WTC11 (cell line): Measurements from ENCODE around the gene PPFIBP2. TPM values are rescaled to one million over a fixed set of nuclear protein-coding genes. Genes with fewer than 3 reads are reported as not detected.

Experiments used
- ATAC-seq: fragments of 200-7000 bp; cut with Tn5 transposase; 2 replicates; pipeline ENCODE4 v1.10.0; 2021; ENCODE audit warnings: mild to moderate bottlenecking, moderate library complexity
- CTCF ChIA-PET: fragments of 300-600 bp; sonication (Branson Sonifier 250); formaldehyde crosslinking; loops from one replicate; lab custom pipeline; 2021; ENCODE audit warnings: antibody characterized with exemption; lab: Charles Lee
- POLR2A ChIA-PET: fragments of 350-600 bp; sonication (Branson Sonifier 250); formaldehyde crosslinking; loops from one replicate; lab custom pipeline; 2021; ENCODE audit warnings: antibody characterized with exemption; lab: Charles Lee
- DNase-seq: peaks from one replicate; pipeline ENCODE4 v3.0.0; 2021; ENCODE audit warnings: low spot score
- H3K27ac Mint-ChIP-seq: 2 replicates; pipeline ENCODE4 v1.8.0; 2021; ENCODE audit warnings: mixed read lengths
- H3K27me3 Mint-ChIP-seq: 2 replicates; pipeline ENCODE4 v1.8.0; 2021; ENCODE audit warnings: low read depth, mild to moderate bottlenecking, moderate library complexity, mixed read lengths
- H3K36me3 Mint-ChIP-seq: 2 replicates; pipeline ENCODE4 v1.8.0; 2021; ENCODE audit warnings: mixed read lengths
- H3K4me1 Mint-ChIP-seq: 2 replicates; pipeline ENCODE4 v1.8.0; 2022; ENCODE audit warnings: mixed read lengths
- H3K4me3 Mint-ChIP-seq: 2 replicates; pipeline ENCODE4 v1.8.0; 2021; ENCODE audit warnings: mild to moderate bottlenecking, moderate library complexity, mixed read lengths
- H3K9me3 Mint-ChIP-seq: 2 replicates; pipeline ENCODE4 v1.8.0; 2021; ENCODE audit warnings: mixed read lengths
- ATF1 ChIP-seq: sonication (generic); formaldehyde crosslinking; IDR thresholded peaks from 2 replicates; pipeline ENCODE4 v1.8.1; 2023; ENCODE audit warnings: mild to moderate bottlenecking, moderate library complexity, missing genetic modification reagents
- E2F5 ChIP-seq: sonication (generic); formaldehyde crosslinking; IDR thresholded peaks from 2 replicates; pipeline ENCODE4 v1.8.1; 2022; ENCODE audit warnings: mild to moderate bottlenecking, moderate library complexity, missing genetic modification reagents
- ERG ChIP-seq: fragments of 250-450 bp; sonication (Bioruptor Pico); IDR thresholded peaks from 2 replicates; pipeline ENCODE4 v1.8.0; 2021; ENCODE audit warnings: mild to moderate bottlenecking
- FOXK1 ChIP-seq: sonication (generic); formaldehyde crosslinking; IDR thresholded peaks from 2 replicates; pipeline ENCODE4 v1.8.0; 2022; ENCODE audit warnings: mild to moderate bottlenecking, moderate library complexity, missing genetic modification reagents
- GRHL2 ChIP-seq: fragments of 250-450 bp; sonication (Bioruptor Pico); IDR thresholded peaks from 2 replicates; pipeline ENCODE4 v1.8.0; 2022; ENCODE audit warnings: mild to moderate bottlenecking, moderate library complexity; ENCODE audit not compliant: insufficient replicate concordance, severe bottlenecking
- IRF1 ChIP-seq: sonication (generic); formaldehyde crosslinking; IDR thresholded peaks from 2 replicates; pipeline ENCODE4 v1.8.0; 2023; ENCODE audit warnings: missing genetic modification reagents
- JAZF1 ChIP-seq: fragments of 250-450 bp; sonication (Bioruptor Pico); IDR thresholded peaks from 2 replicates; pipeline ENCODE4 v1.9.0; 2021; ENCODE audit warnings: moderate library complexity, mild to moderate bottlenecking, inconsistent platforms
- NFYB ChIP-seq: sonication (generic); formaldehyde crosslinking; conservative IDR thresholded peaks from 2 replicates; pipeline ENCODE4 v1.8.0; 2022; ENCODE audit warnings: low read depth, missing genetic modification reagents
- SMAD3 ChIP-seq: sonication (generic); formaldehyde crosslinking; IDR thresholded peaks from 2 replicates; pipeline ENCODE4 v1.8.0; 2022; ENCODE audit warnings: missing genetic modification reagents, mild to moderate bottlenecking, borderline replicate concordance
- TEAD1 ChIP-seq: sonication (generic); formaldehyde crosslinking; IDR thresholded peaks from 2 replicates; pipeline ENCODE4 v1.8.0; 2022; ENCODE audit warnings: mild to moderate bottlenecking, missing genetic modification reagents
- TEAD4 ChIP-seq: sonication (generic); formaldehyde crosslinking; IDR thresholded peaks from 2 replicates; pipeline ENCODE4 v1.8.0; 2022; ENCODE audit warnings: mild to moderate bottlenecking, missing genetic modification reagents
- ZNF263 ChIP-seq: sonication (generic); formaldehyde crosslinking; IDR thresholded peaks from 2 replicates; pipeline ENCODE4 v1.8.1; 2022; ENCODE audit warnings: low read depth, mild to moderate bottlenecking, moderate library complexity, missing genetic modification reagents
- ZNF532 ChIP-seq: fragments of 250-450 bp; sonication (Bioruptor Pico); IDR thresholded peaks from 2 replicates; pipeline ENCODE4 v1.9.0; 2021; ENCODE audit warnings: mild to moderate bottlenecking, borderline replicate concordance
- total RNA-seq: library from RNA; stranded (reverse); gene quantifications from 3 replicates; pipeline ENCODE4 v1.2.3, GENCODE V29; 2021
- TF ChIP-seq, protein P1 (sequence below): sonication (generic); formaldehyde crosslinking; IDR thresholded peaks from 2 replicates; pipeline ENCODE4 v1.8.1; 2022; ENCODE audit warnings: low read depth, mild to moderate bottlenecking, moderate library complexity, missing genetic modification reagents, borderline replicate concordance
- TF ChIP-seq, protein P2 (sequence below): sonication (generic); formaldehyde crosslinking; IDR thresholded peaks from 2 replicates; pipeline ENCODE4 v1.8.1; 2023; ENCODE audit warnings: mild to moderate bottlenecking, moderate library complexity, missing genetic modification reagents
- TF ChIP-seq, protein P3 (sequence below): sonication (generic); formaldehyde crosslinking; IDR thresholded peaks from 2 replicates; pipeline ENCODE4 v1.8.1; 2022; ENCODE audit warnings: low read depth, missing genetic modification reagents, borderline replicate concordance
- TF ChIP-seq, protein P4 (sequence below): sonication (generic); formaldehyde crosslinking; IDR thresholded peaks from 2 replicates; pipeline ENCODE4 v1.8.1; 2023; ENCODE audit warnings: mild to moderate bottlenecking, missing genetic modification reagents, moderate library complexity

The PPFIBP2 gene
- total RNA-seq, 1 experiment from 2014 or later: 21.4 TPM

GRCh38 chr11:7573193-7573557 lies 59.4 kb downstream of the PPFIBP2 start:
- TF ChIP-seq GRHL2 (CRISPR knock-in tag) (no peak), JAZF1 (no peak), ZNF263 (no peak), ATF1 (CRISPR knock-in tag) (no peak), ERG (CRISPR knock-in tag) (no peak), IRF1 (no peak), E2F5 (no peak), NFYB (CRISPR knock-in tag) (no peak), FOXK1 (CRISPR knock-in tag) (no peak), SMAD3 (CRISPR knock-in tag) (no peak), TEAD4 (CRISPR knock-in tag) (no peak)
- TF ChIP-seq, protein P1, sequence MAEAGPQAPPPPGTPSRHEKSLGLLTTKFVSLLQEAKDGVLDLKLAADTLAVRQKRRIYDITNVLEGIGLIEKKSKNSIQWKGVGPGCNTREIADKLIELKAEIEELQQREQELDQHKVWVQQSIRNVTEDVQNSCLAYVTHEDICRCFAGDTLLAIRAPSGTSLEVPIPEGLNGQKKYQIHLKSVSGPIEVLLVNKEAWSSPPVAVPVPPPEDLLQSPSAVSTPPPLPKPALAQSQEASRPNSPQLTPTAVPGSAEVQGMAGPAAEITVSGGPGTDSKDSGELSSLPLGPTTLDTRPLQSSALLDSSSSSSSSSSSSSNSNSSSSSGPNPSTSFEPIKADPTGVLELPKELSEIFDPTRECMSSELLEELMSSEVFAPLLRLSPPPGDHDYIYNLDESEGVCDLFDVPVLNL (CRISPR knock-in tag): no peak
- TF ChIP-seq, protein P2, sequence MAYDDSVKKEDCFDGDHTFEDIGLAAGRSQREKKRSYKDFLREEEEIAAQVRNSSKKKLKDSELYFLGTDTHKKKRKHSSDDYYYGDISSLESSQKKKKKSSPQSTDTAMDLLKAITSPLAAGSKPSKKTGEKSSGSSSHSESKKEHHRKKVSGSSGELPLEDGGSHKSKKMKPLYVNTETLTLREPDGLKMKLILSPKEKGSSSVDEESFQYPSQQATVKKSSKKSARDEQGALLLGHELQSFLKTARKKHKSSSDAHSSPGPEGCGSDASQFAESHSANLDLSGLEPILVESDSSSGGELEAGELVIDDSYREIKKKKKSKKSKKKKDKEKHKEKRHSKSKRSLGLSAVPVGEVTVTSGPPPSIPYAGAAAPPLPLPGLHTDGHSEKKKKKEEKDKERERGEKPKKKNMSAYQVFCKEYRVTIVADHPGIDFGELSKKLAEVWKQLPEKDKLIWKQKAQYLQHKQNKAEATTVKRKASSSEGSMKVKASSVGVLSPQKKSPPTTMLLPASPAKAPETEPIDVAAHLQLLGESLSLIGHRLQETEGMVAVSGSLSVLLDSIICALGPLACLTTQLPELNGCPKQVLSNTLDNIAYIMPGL (CRISPR knock-in tag): no peak
- TF ChIP-seq, protein P3, sequence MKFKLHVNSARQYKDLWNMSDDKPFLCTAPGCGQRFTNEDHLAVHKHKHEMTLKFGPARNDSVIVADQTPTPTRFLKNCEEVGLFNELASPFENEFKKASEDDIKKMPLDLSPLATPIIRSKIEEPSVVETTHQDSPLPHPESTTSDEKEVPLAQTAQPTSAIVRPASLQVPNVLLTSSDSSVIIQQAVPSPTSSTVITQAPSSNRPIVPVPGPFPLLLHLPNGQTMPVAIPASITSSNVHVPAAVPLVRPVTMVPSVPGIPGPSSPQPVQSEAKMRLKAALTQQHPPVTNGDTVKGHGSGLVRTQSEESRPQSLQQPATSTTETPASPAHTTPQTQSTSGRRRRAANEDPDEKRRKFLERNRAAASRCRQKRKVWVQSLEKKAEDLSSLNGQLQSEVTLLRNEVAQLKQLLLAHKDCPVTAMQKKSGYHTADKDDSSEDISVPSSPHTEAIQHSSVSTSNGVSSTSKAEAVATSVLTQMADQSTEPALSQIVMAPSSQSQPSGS (CRISPR knock-in tag): no peak
- TF ChIP-seq, protein P4, sequence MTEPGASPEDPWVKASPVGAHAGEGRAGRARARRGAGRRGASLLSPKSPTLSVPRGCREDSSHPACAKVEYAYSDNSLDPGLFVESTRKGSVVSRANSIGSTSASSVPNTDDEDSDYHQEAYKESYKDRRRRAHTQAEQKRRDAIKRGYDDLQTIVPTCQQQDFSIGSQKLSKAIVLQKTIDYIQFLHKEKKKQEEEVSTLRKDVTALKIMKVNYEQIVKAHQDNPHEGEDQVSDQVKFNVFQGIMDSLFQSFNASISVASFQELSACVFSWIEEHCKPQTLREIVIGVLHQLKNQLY (CRISPR knock-in tag): no peak
- POLR2A ChIA-PET: no interaction called here
- Mint-ChIP-seq H3K4me3 (no peak overlapping the region), H3K9me3 (peaks cover 8% of the 10 kb centered on the region), H3K36me3 (peaks cover 8% of the 10 kb centered on the region), H3K27me3 (no peaks in the 10 kb centered on the region), H3K4me1 (peaks cover 80% of the 10 kb centered on the region), H3K27ac (peak overlapping the region; percentile 49; the same call in 1 of the 2 replicates)
- no peak for ATAC-seq
- CTCF ChIA-PET: interaction anchor here (0.7 to 8.5 kb wide), 11 partner anchors 10 to 475 kb away, joined by 3 to 229 read pairs (median 13); partner anchors contain the start of gene SYT9
- no peak for DNase-seq

GRCh38 chr11:7573558-7574296 lies 59.9 kb downstream of the PPFIBP2 start:
- Mint-ChIP-seq H3K4me1 (peaks cover 85% of the 10 kb centered on the region), H3K27me3 (no peaks in the 10 kb centered on the region), H3K36me3 (peaks cover 3% of the 10 kb centered on the region; the same call in 1 of the 2 replicates), H3K9me3 (peaks cover 2% of the 10 kb centered on the region), H3K4me3 (no peak overlapping the region), H3K27ac (peak overlapping the region; percentile 81; the same call in 1 of the 2 replicates)
- ChIA-PET CTCF (interaction anchor here (0.7 to 8.5 kb wide), 12 partner anchors 10 to 476 kb away, joined by 3 to 229 read pairs (median 6); partner anchors contain the start of gene SYT9), POLR2A (no interaction called here)
- peak; percentile 19 for DNase-seq
- ATAC-seq: peak; percentile 12
- TF ChIP-seq TEAD1 (no peak; the same call in 1 of the 2 replicates), ZNF532 (CRISPR knock-in tag) (0 out of 2 replicates have a peak, but pooled peaks have one; percentile 40), ERG (CRISPR knock-in tag) (no peak)
